ENCODE results near the gene RPTOR. TPM values are rescaled to one million over a fixed set of nuclear protein-coding genes. Genes with fewer than 3 reads are reported as not detected.

Gene RPTOR
- total and polyA plus RNA-seq, 4 experiments from 2014 or later, result 2.4 to 51.8 (median 29.6) TPM

DNA sequence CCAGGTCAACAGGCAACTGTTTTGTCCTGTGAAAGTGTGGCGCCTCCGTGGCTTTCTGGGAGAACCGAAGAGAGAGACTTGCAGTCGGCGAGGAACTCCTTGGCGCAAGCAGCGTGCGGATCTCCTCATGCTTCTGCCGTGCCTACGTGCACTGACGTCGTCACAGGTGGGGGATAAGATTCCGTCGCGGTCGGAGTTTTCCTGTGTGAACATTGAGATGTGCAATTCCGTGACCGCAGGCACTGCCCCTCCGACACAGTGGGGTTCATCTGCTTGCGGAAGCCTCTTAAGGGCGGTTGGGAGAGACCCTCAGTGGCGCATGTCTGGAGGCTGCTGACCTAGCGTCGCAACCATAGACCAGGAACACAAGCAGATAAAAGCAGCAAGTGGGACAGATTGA, 234.7 kb downstream of the RPTOR start:
- Histone ChIP-seq H3K27ac (ENCODE audit: low read depth, low read length) (no peak overlapping the region), H3K27me3 (ENCODE audit: insufficient read depth, low read length) (no peaks in the 10 kb centered on the region), H3K4me1 (ENCODE audit: insufficient read depth, low read length) (peaks cover 60% of the 10 kb centered on the region), H3K9me3 (ENCODE audit: control insufficient read depth in 1 of 2, low read length in 2 of 2) (no peaks in the 10 kb centered on the region), H3K4me3 (ENCODE audit: low read length in 2 of 2) (no peak overlapping the region), H3K36me3 (ENCODE audit: insufficient read depth, low read length) (no peaks in the 10 kb centered on the region)
- H3K9me3 Mint-ChIP-seq, result no peaks in the 10 kb centered on the region
- intact Hi-C loops (cut with micrococcal nuclease), result no loop called here
- H3K27me3 Mint-ChIP-seq, result no peaks in the 10 kb centered on the region
- peak overlapping the region in 1 of 8 donors; percentile 12 for H3K4me3 Mint-ChIP-seq
- H3K27ac Mint-ChIP-seq, result peak overlapping the region in 1 of 7 donors; percentile 29
- ChIA-PET POLR2A (ENCODE audit: partially characterized antibody) (interaction anchor here (0.8 to 4.5 kb wide), 2 partner anchors 8 to 17 kb away, joined by 3 to 43 read pairs; no protein-coding TSS in a partner anchor), CTCF (ENCODE audit: partially characterized antibody) (interaction anchor here (0.7 kb wide), 1 partner anchor 14 kb away, joined by 3 read pairs; no protein-coding TSS in a partner anchor)
- H3K36me3 Mint-ChIP-seq, result peaks cover 23 to 25% of the 10 kb centered on the region in 2 donors
- DNase-seq, result no peak
- H3K4me1 Mint-ChIP-seq, result peaks cover 38 to 84% (median 69%) of the 10 kb centered on the region in 4 donors

GRCh38 chr17:80779961-80780380, 235.3 kb downstream of the RPTOR start:
- ChIA-PET CTCF (ENCODE audit: partially characterized antibody) (interaction anchor here (0.7 to 4.6 kb wide), 4 partner anchors 12 to 119 kb away, joined by 3 to 29 read pairs (median 6); no protein-coding TSS in a partner anchor), POLR2A (ENCODE audit: partially characterized antibody) (interaction anchor here (0.8 to 4.5 kb wide), 9 partner anchors 9 to 77 kb away, joined by 3 to 51 read pairs (median 5); no protein-coding TSS in a partner anchor)
- H3K27ac Mint-ChIP-seq, result peak overlapping the region; percentile 48 to 93 (median 78)
- no peaks in the 10 kb centered on the region for H3K27me3 ChIP-seq (ENCODE audit: insufficient read depth, low read length)
- no peak overlapping the region for H3K4me3 ChIP-seq (ENCODE audit: low read length in 2 of 2)
- H3K36me3 ChIP-seq (ENCODE audit: insufficient read depth, low read length), result no peaks in the 10 kb centered on the region
- no peak for DNase-seq
- peaks cover 36 to 81% (median 66%) of the 10 kb centered on the region in 4 donors for H3K4me1 Mint-ChIP-seq
- H3K4me3 Mint-ChIP-seq, result peak overlapping the region; percentile 14 to 91 (median 60)
- no peaks in the 10 kb centered on the region for H3K9me3 Mint-ChIP-seq
- H3K27me3 Mint-ChIP-seq, result no peaks in the 10 kb centered on the region
- intact Hi-C loops (cut with micrococcal nuclease), result loop anchor here (5.0 to 10.0 kb wide), 2 partner anchors 118 to 205 kb away; no protein-coding TSS in a partner anchor
- H3K4me1 ChIP-seq (ENCODE audit: insufficient read depth, low read length), result peaks cover 58% of the 10 kb centered on the region
- no peak overlapping the region for H3K27ac ChIP-seq (ENCODE audit: low read depth, low read length)
- no peaks in the 10 kb centered on the region for H3K9me3 ChIP-seq (ENCODE audit: control insufficient read depth in 1 of 2, low read length in 2 of 2)
- H3K36me3 Mint-ChIP-seq, result peaks cover 17 to 25% of the 10 kb centered on the region in 2 donors

DNA sequence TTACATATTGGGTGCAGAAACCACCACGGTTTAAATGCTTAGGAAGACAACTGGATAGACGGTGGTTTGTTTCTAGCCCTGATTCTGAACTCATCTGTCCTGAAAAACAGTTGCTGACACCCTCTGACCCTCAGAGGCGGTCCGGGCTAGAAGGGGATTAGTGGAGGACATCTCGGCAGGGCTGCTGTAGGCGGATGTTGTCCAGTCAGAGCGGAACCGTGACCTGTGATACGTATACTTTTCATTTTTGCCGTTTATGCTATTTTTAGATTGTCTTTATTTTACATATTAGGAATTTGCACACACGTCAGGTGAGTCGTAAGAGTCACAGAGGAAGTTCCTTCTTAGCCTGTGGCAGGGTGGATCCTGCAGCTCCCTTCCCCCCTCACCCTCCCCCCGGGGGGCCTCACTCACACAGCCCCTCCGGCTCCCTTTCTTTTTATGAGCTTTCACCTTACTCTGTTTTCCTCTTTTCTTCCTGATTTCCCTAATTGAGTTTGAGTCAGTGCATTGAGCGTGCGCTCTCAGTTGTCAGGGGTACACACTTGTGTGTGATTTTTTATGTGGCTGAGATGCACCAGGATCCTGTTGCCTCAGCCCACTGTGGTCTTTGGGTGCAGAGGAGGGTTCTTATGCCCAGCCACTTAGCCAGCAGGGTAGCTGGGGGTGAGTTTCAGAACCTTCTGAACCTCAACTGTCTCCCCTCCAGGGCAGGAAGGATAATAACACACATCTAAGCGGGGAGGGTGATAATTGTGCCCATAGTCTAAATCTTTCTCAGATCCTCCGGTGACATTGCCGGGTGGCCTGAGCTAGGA, 236.0 kb downstream of the RPTOR start:
- peaks cover 58% of the 10 kb centered on the region for H3K4me1 ChIP-seq (ENCODE audit: insufficient read depth, low read length)
- peak overlapping the region in 1 of 2 donors; percentile 23 for H3K4me3 ChIP-seq (ENCODE audit: low read length in 2 of 2)
- H3K27me3 ChIP-seq (ENCODE audit: insufficient read depth, low read length), result no peaks in the 10 kb centered on the region
- Mint-ChIP-seq H3K4me3 (peak overlapping the region; percentile 37 to 91 (median 66)), H3K27ac (peak overlapping the region; percentile 70 to 93 (median 78)), H3K9me3 (no peaks in the 10 kb centered on the region), H3K27me3 (no peaks in the 10 kb centered on the region), H3K4me1 (peaks cover 37 to 81% (median 67%) of the 10 kb centered on the region in 4 donors), H3K36me3 (peaks cover 12 to 25% of the 10 kb centered on the region in 2 donors)
- POLR2A ChIA-PET (ENCODE audit: partially characterized antibody), result interaction anchor here (1.0 to 4.5 kb wide), 11 partner anchors 9 to 76 kb away, joined by 3 to 51 read pairs (median 5); no protein-coding TSS in a partner anchor
- no peak for DNase-seq
- intact Hi-C loops (cut with micrococcal nuclease), result loop anchor here (1.0 to 10.0 kb wide), 4 partner anchors 10 to 206 kb away; no protein-coding TSS in a partner anchor
- H3K9me3 ChIP-seq (ENCODE audit: control insufficient read depth in 1 of 2, low read length in 2 of 2), result no peaks in the 10 kb centered on the region
- CTCF ChIA-PET (ENCODE audit: partially characterized antibody), result interaction anchor here (1.1 to 4.6 kb wide), 5 partner anchors 11 to 118 kb away, joined by 3 to 29 read pairs (median 4); no protein-coding TSS in a partner anchor
- H3K36me3 ChIP-seq (ENCODE audit: insufficient read depth, low read length), result no peaks in the 10 kb centered on the region
- peak overlapping the region; percentile 42 for H3K27ac ChIP-seq (ENCODE audit: low read depth, low read length)

- Mint-ChIP-seq H3K4me3 (peak overlapping the region; percentile 46 to 91 (median 72)), H3K9me3 (no peaks in the 10 kb centered on the region), H3K27ac (peak overlapping the region; percentile 21 to 93 (median 70)), H3K4me1 (peaks cover 38 to 87% (median 69%) of the 10 kb centered on the region in 4 donors), H3K27me3 (no peaks in the 10 kb centered on the region), H3K36me3 (peaks cover 12 to 25% of the 10 kb centered on the region in 2 donors)
- no peaks in the 10 kb centered on the region for H3K27me3 ChIP-seq (ENCODE audit: insufficient read depth, low read length)
- H3K4me3 ChIP-seq (ENCODE audit: low read length in 2 of 2), result no peak overlapping the region
- no peaks in the 10 kb centered on the region for H3K9me3 ChIP-seq (ENCODE audit: control insufficient read depth in 1 of 2, low read length in 2 of 2)
- ChIA-PET POLR2A (ENCODE audit: partially characterized antibody) (interaction anchor here (0.8 to 4.5 kb wide), 13 partner anchors 10 to 75 kb away, joined by 3 to 51 read pairs (median 5); no protein-coding TSS in a partner anchor), CTCF (ENCODE audit: partially characterized antibody) (interaction anchor here (1.1 to 4.6 kb wide), 5 partner anchors 11 to 117 kb away, joined by 3 to 29 read pairs (median 4); no protein-coding TSS in a partner anchor)
- DNase-seq, result no peak
- no peaks in the 10 kb centered on the region for H3K36me3 ChIP-seq (ENCODE audit: insufficient read depth, low read length)
- H3K4me1 ChIP-seq (ENCODE audit: insufficient read depth, low read length), result peaks cover 64% of the 10 kb centered on the region
- peak overlapping the region; percentile 42 for H3K27ac ChIP-seq (ENCODE audit: low read depth, low read length)
- intact Hi-C loops (cut with micrococcal nuclease), result loop anchor here (1.0 to 10.0 kb wide), 4 partner anchors 9 to 206 kb away; no protein-coding TSS in a partner anchor
Observed at GRCh38 chr17:80781211-80781610, 236.6 kb downstream of the RPTOR start.

- Mint-ChIP-seq H3K4me1 (peaks cover 38 to 90% (median 69%) of the 10 kb centered on the region in 4 donors), H3K36me3 (peaks cover 10 to 21% of the 10 kb centered on the region in 2 donors), H3K27ac (peak overlapping the region; percentile 21 to 93 (median 70)), H3K4me3 (peak overlapping the region in 7 of 8 donors; percentile 2 to 72 (median 31)), H3K9me3 (no peaks in the 10 kb centered on the region), H3K27me3 (no peaks in the 10 kb centered on the region)
- Histone ChIP-seq H3K27me3 (ENCODE audit: insufficient read depth, low read length) (no peaks in the 10 kb centered on the region), H3K9me3 (ENCODE audit: control insufficient read depth in 1 of 2, low read length in 2 of 2) (no peaks in the 10 kb centered on the region), H3K27ac (ENCODE audit: low read depth, low read length) (peak overlapping the region; percentile 12), H3K4me3 (ENCODE audit: low read length in 2 of 2) (peak overlapping the region; percentile 6 to 23), H3K36me3 (ENCODE audit: insufficient read depth, low read length) (no peaks in the 10 kb centered on the region), H3K4me1 (ENCODE audit: insufficient read depth, low read length) (peaks cover 69% of the 10 kb centered on the region)
- intact Hi-C loops (cut with micrococcal nuclease), result loop anchor here (1.0 to 10.0 kb wide), 5 partner anchors 8 to 207 kb away; no protein-coding TSS in a partner anchor
- DNase-seq, result no peak
- ChIA-PET POLR2A (ENCODE audit: partially characterized antibody) (interaction anchor here (0.8 to 4.5 kb wide), 14 partner anchors 9 to 66 kb away, joined by 3 to 51 read pairs (median 6); no protein-coding TSS in a partner anchor), CTCF (ENCODE audit: partially characterized antibody) (interaction anchor here (1.1 to 4.6 kb wide), 5 partner anchors 10 to 117 kb away, joined by 3 to 29 read pairs (median 5); no protein-coding TSS in a partner anchor)
Observed at GRCh38 chr17:80781807-80782277, 237.2 kb downstream of the RPTOR start.

DNA sequence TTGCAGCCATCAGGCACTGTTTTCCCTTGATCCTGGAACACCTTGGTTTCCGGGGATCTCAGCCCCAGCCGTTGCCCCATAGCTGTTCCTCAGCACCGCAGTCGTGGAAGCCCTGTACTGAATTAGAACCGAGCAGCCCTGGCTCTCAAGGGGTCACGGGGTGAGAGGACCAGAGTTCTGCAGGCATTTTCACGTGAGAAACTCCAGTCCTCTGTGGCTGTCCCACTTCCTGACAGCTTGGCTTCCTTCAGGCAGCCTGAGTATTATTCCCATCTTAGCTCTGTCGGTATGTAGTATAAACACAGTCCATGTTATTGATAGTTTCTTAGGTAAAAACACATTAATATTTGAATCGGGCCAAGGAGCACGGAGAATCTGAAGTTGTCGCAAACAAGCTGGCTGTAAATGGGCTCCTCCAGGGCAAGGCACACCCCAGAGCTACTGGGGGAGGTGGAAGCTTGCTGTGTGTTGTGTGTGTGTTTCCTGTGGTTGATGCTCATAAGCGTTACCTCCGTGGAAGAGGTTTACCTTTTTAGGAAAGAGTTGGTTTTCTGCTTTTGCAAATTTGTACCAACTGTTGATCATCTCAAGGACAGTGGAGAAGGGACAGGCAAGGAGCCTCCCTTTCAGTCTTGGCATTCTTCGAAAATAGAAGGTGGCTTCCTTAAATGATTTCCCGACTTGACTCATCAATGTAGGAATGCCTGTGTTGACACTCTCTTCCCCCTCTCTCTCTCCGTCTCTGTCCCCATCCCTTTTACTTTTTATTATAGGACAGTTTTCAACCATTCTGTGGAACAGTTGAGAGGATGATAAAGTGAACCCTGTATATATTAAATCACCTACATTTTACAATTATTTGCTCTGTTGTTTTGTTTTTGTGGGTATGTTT, 238.1 kb downstream of the RPTOR start:
- peaks cover 4 to 22% of the 10 kb centered on the region in 2 donors for H3K36me3 Mint-ChIP-seq
- H3K4me3 Mint-ChIP-seq, result peak overlapping the region; percentile 76 to 93 (median 84)
- Histone ChIP-seq H3K4me3 (ENCODE audit: low read length in 2 of 2) (peak overlapping the region; percentile 14 to 44), H3K4me1 (ENCODE audit: insufficient read depth, low read length) (peaks cover 79% of the 10 kb centered on the region), H3K27me3 (ENCODE audit: insufficient read depth, low read length) (no peaks in the 10 kb centered on the region), H3K9me3 (ENCODE audit: control insufficient read depth in 1 of 2, low read length in 2 of 2) (no peaks in the 10 kb centered on the region), H3K27ac (ENCODE audit: low read depth, low read length) (peak overlapping the region; percentile 46), H3K36me3 (ENCODE audit: insufficient read depth, low read length) (no peaks in the 10 kb centered on the region)
- no peaks in the 10 kb centered on the region for H3K9me3 Mint-ChIP-seq
- POLR2A ChIA-PET (ENCODE audit: partially characterized antibody), result interaction anchor here (0.7 to 4.5 kb wide), 16 partner anchors 8 to 328 kb away, joined by 3 to 51 read pairs (median 6); no protein-coding TSS in a partner anchor
- peaks cover 45 to 94% (median 72%) of the 10 kb centered on the region in 4 donors for H3K4me1 Mint-ChIP-seq
- CTCF ChIA-PET (ENCODE audit: partially characterized antibody), result interaction anchor here (1.0 to 4.6 kb wide), 6 partner anchors 9 to 116 kb away, joined by 3 to 29 read pairs (median 5); no protein-coding TSS in a partner anchor
- H3K27me3 Mint-ChIP-seq, result no peaks in the 10 kb centered on the region
- DNase-seq, result peak; percentile 58 to 73 (median 70)
- H3K27ac Mint-ChIP-seq, result peak overlapping the region; percentile 70 to 96 (median 95)
- intact Hi-C loops (cut with micrococcal nuclease), result loop anchor here (2.0 to 10.0 kb wide), 3 partner anchors 50 to 208 kb away; no protein-coding TSS in a partner anchor

Measured in CD4-positive, alpha-beta memory T cell (primary cell).